GM12878 (cell line): Measurements from ENCODE around the gene RUVBL2. TPM values are rescaled to one million over a fixed set of nuclear protein-coding genes. Genes with fewer than 3 reads are reported as not detected.
"Not testable (repeated sequence)": the region's sequence is repeated elsewhere in the genome, so short reads cannot be mapped to it uniquely, and the experiment has no call there.

Experiments
- ATAC-seq: fragments of 200-7000 bp; cut with Tn5 transposase; 3 replicates; pipeline ENCODE4 v1.9.1; 2020; ENCODE audit warnings: mild to moderate bottlenecking, moderate library complexity
- BruUV-seq: library from RNA; stranded (reverse); fragments of 400-500 nt; replicated peaks from 2 replicates; lab custom pipeline; 2021; lab: Mats Ljungman, UMichigan
- CTCF ChIA-PET: fragments of 300-600 bp; sonication (Branson Sonifier 250); formaldehyde crosslinking; extraction: SDS; loops from one replicate; lab custom pipeline; 2021; ENCODE audit warnings: inconsistent platforms; lab: Yijun Ruan, JAX
- POLR2A ChIA-PET: fragments of 350-600 bp; formaldehyde crosslinking; extraction: SDS; loops from one replicate; lab custom pipeline; 2021; ENCODE audit warnings: inconsistent platforms; lab: Charles Lee
- RAD21 ChIA-PET: fragments of 300-600 bp; sonication (Branson Sonifier 250); formaldehyde crosslinking; loops from one replicate; lab custom pipeline; 2023; ENCODE audit warnings: antibody characterized with exemption; ENCODE audit not compliant: unreplicated experiment; lab: Charles Lee
- SMC1A ChIA-PET: fragments of 300-600 bp; sonication (Branson Sonifier 250); formaldehyde crosslinking; loops from one replicate; lab custom pipeline; 2023; ENCODE audit not compliant: unreplicated experiment, uncharacterized antibody; lab: Charles Lee
- DNase-seq: peaks from one replicate; pipeline ENCODE4 v3.0.0-alpha.2; 2011; ENCODE audit warnings: low read depth, low spot score
- FAIRE-seq: peaks from 3 replicates; lab custom pipeline; 2011; peaks lifted over from hg19 to GRCh38; lab: Jason Lieb, UNC
- H2AFZ ChIP-seq: 2 replicates; pipeline ENCODE4 v1.6.0; 2011; ENCODE audit warnings: low read depth, low read length, control low read depth; ENCODE audit not compliant: control insufficient read depth
- H3K27ac ChIP-seq: 2 replicates; pipeline ENCODE4 v1.5.1; 2011; ENCODE audit warnings: control low read depth; ENCODE audit not compliant: control insufficient read depth, insufficient read depth
- H3K27me3 ChIP-seq, 2 experiments: replicated peaks in 1 of 2; 2 replicates each; pipeline versions ENCODE4 v1.6.0 to v1.6.1; 2011; ENCODE audit warnings: low read length in 1 of 2; ENCODE audit not compliant: control insufficient read depth in 2 of 2, insufficient read depth in 2 of 2
- H3K36me3 ChIP-seq, 2 experiments: 2 replicates each; pipeline ENCODE4 v1.5.1; 2011; ENCODE audit warnings: low read length in 1 of 2; ENCODE audit not compliant: control insufficient read depth in 2 of 2, insufficient read depth in 2 of 2
- H3K4me1 ChIP-seq: 2 replicates; pipeline ENCODE4 v1.6.1; 2011; ENCODE audit warnings: mild to moderate bottlenecking, low read length, moderate library complexity, mixed read lengths; ENCODE audit not compliant: control insufficient read depth, insufficient read depth
- H3K4me2 ChIP-seq: 2 replicates; pipeline ENCODE4 v1.6.0; 2011; ENCODE audit warnings: control low read depth; ENCODE audit not compliant: control insufficient read depth, insufficient read depth
- H3K4me3 ChIP-seq: fragments of 200-600 bp; sonication (generic); 2 replicates; pipeline ENCODE4 v1.5.1; 2016
- H3K79me2 ChIP-seq: 2 replicates; pipeline ENCODE4 v1.6.0; 2011; ENCODE audit warnings: low read length; ENCODE audit not compliant: control insufficient read depth, insufficient read depth
- H3K9ac ChIP-seq: 2 replicates; pipeline ENCODE4 v1.8.0; 2011; ENCODE audit warnings: low read length, control low read depth, mixed read lengths; ENCODE audit not compliant: control insufficient read depth, insufficient read depth
- H3K9me3 ChIP-seq: replicated peaks from 3 replicates; pipeline ENCODE4 v1.5.1; 2011; ENCODE audit warnings: mild to moderate bottlenecking, low read length; ENCODE audit not compliant: control insufficient read depth, insufficient read depth
- H4K20me1 ChIP-seq: 2 replicates; pipeline ENCODE4 v1.6.0; 2011; ENCODE audit not compliant: control insufficient read depth, insufficient read depth
- E2F4 ChIP-seq: IDR thresholded peaks from 2 replicates; pipeline ENCODE4 v1.6.1; 2012; ENCODE audit warnings: low read depth, low read length, improper control_type of control experiment
- EZH2 ChIP-seq: IDR thresholded peaks from 2 replicates; pipeline ENCODE4 v1.6.1; 2012; ENCODE audit warnings: low read depth, mild to moderate bottlenecking, control low read depth, inconsistent platforms, low read length, borderline replicate concordance; ENCODE audit not compliant: control insufficient read depth
- GATAD2B ChIP-seq: fragments of 450-650 bp; conservative IDR thresholded peaks from 2 replicates; pipeline ENCODE4 v1.6.1; 2017; ENCODE audit warnings: low read depth, mild to moderate bottlenecking, moderate library complexity
- MYB ChIP-seq: fragments of 150-350 bp; IDR thresholded peaks from 2 replicates; pipeline ENCODE4 v1.6.1; 2014; ENCODE audit warnings: mild to moderate bottlenecking, low read depth, low read length, borderline replicate concordance
- NR2C2 ChIP-seq: IDR thresholded peaks from 2 replicates; pipeline ENCODE4 v1.6.1; 2011; ENCODE audit warnings: borderline replicate concordance, low read depth; ENCODE audit not compliant: control insufficient read depth, insufficient read length
- WGBS: methylation state at CpG from one replicate; pipeline ENCODE4 v1.1.6; 2016; ENCODE audit warnings: low lambda C conversion rate; ENCODE audit not compliant: insufficient replicate concordance, insufficient coverage; ENCODE audit errors: missing lambda C conversion rate; 5-methylcytosine and 5-hydroxymethylcytosine counted together
- in situ Hi-C: fragments of 300-500 bp; cut with MboI; formaldehyde crosslinking; loops from 9 replicates; pipeline ENCODE4 v1.14.3; 2018; ENCODE audit warnings: mixed read lengths
- intact Hi-C: fragments of 100-400 bp; cut with micrococcal nuclease; formaldehyde crosslinking; loops from one replicate; pipeline ENCODE4 v1.14.2; 2022; ENCODE audit not compliant: unreplicated experiment
- polyA plus RNA-seq, 11 experiments: library from polyadenylated mRNA; depleted of rRNA in 4 of 11; unstranded in 6 of 11; stranded (reverse) in 5 of 11; fragments of >200 nt; fragmentation: Nextera tagmentation in 4 of 11; fragmentation: Illumina TruSeq in 1 of 11; extraction: Ambion mirVana in 4 of 11; extraction: Trizol in 1 of 11; gene quantifications; 1 replicate in 1 of 11; 2 replicates in 10 of 11; pipeline versions ENCODE4 v1.2.1 to v1.2.3, GENCODE V29; 2011 to 2016; ENCODE audit warnings: inconsistent platforms in 2 of 11, missing spikeins in 2 of 11, low read depth in 1 of 11
- total RNA-seq, 4 experiments: library from RNA; depleted of rRNA in 3 of 4; stranded (reverse); fragments of >200 nt in 3 of 4; fragmentation: Illumina TruSeq in 1 of 4; extraction: Trizol in 1 of 4; gene quantifications; 2 replicates each; pipeline versions ENCODE4 v1.2.1 to v1.2.3, GENCODE V29; 2013 to 2021

The RUVBL2 gene
- total and polyA plus RNA-seq, 10 of the 15 experiments (the other 5 are each of a cell fraction or from before 2014, with no cell fraction given): 33.8 to 224 (median 125) TPM

DNA sequence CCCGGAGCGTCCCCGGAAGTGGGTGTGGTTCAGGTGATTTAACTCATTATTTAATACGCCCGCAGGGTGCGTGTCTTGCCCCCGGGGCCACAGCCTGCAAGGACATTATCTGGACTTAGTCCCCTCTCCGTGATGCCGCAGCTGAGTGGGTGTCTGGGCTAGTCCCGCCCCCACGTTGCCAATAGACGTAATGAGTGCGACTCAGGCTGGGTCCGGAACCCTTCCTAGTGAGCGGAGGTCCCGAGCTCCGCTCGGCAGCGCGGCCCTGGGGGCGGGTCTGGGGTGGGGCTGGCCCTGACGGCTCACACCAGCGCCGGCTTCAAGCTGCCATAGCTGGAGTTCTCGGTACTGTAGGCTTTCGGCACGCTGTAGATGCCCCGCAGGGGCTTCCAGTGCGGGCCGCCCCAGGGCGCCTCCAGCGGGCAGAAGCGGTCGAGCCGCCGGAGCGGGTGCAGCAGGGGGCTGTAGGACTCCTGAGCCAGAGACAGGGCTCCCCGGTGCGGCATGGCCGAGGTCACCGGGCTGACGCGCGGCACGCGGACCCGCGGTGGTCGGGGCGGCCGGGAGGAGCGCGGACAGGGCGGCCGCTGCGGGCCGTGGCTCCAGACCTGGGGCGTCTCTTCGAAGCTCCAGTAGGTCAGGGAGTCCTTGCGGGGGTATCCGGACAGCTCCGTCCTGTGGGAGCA, 24.1 kb downstream of the RUVBL2 start (continued):
- TF ChIP-seq MYB (no peak), NR2C2 (no peak), GATAD2B (peak; percentile 53; the same call in 1 of the 2 replicates), EZH2 (no peak), E2F4 (no peak)

- H4K20me1 ChIP-seq, H3K27ac ChIP-seq, intact Hi-C loops, in situ Hi-C loops, H3K9ac ChIP-seq, RAD21 ChIA-PET, H3K9me3 ChIP-seq, DNase-seq, SMC1A ChIA-PET, H3K27me3 ChIP-seq, BruUV-seq, H3K79me2 ChIP-seq, FAIRE-seq, H2AFZ ChIP-seq, H3K36me3 ChIP-seq: not testable (repeated sequence)
- ChIA-PET POLR2A (interaction anchor here (0.6 kb wide), 1 partner anchor 483 kb away, joined by 6 read pairs; no protein-coding TSS in a partner anchor), CTCF (interaction anchor here (0.8 to 3.1 kb wide), 4 partner anchors 21 to 88 kb away, joined by 3 to 14 read pairs (median 4); partner anchors contain the start of genes GYS1 and RUVBL2)
- H3K4me3 ChIP-seq: peak overlapping the region; percentile 58; the same call in 1 of the 2 replicates
- peaks cover 15% of the 10 kb centered on the region for H3K4me1 ChIP-seq
- peak overlapping the region; percentile 82 for H3K4me2 ChIP-seq
- 0 out of 3 replicates have a peak, but pooled peaks have one; percentile 8 for ATAC-seq
- 10% methylated on average over 30 of the region's 50 CpGs for WGBS
Measured at GRCh38 chr19:49018388-49019241, 24.9 kb downstream of the RUVBL2 start.
